NCI-H510A (cell line): Measurements from ENCODE around the gene CDH4.

Experiments used
- DNase-seq: peaks from one replicate; lab custom pipeline; 2025; lab: John Stamatoyannopoulos, UW

The CDH4 gene

GRCh38 chr20:61822396-61822795 is 570.3 kb downstream of the CDH4 start:
- no peak for DNase-seq

GRCh38 chr20:61823242-61823641 is 571.2 kb downstream of the CDH4 start:
- DNase-seq: no peak

GRCh38 chr20:61828891-61829290 is 576.8 kb downstream of the CDH4 start:
- DNase-seq: no peak

- DNase-seq: no peak
Measured at GRCh38 chr20:61829526-61829925, 577.5 kb downstream of the CDH4 start.

GRCh38 chr20:61830241-61830930 is 578.3 kb downstream of the CDH4 start:
- no peak for DNase-seq

GRCh38 chr20:61830991-61831390 is 578.9 kb downstream of the CDH4 start:
- DNase-seq: no peak

GRCh38 chr20:61832181-61832580 is 580.1 kb downstream of the CDH4 start:
- no peak for DNase-seq

GRCh38 chr20:61833807-61834610 is 581.9 kb downstream of the CDH4 start:
- no peak for DNase-seq

- DNase-seq: no peak
Measured at GRCh38 chr20:61835301-61835700, 583.2 kb downstream of the CDH4 start.

GRCh38 chr20:61835791-61836350 is 583.8 kb downstream of the CDH4 start:
- no peak for DNase-seq

- DNase-seq: no peak
Measured at GRCh38 chr20:61837200-61837599, 585.1 kb downstream of the CDH4 start.

- no peak for DNase-seq
Measured at GRCh38 chr20:61839223-61839911, 587.3 kb downstream of the CDH4 start.

GRCh38 chr20:61839912-61840778 is 588.1 kb downstream of the CDH4 start:
- no peak for DNase-seq

GRCh38 chr20:61840779-61841455 is 588.9 kb downstream of the CDH4 start:
- DNase-seq: no peak

GRCh38 chr20:61841551-61841950 is 589.5 kb downstream of the CDH4 start:
- no peak for DNase-seq

- no peak for DNase-seq
Measured at GRCh38 chr20:61841966-61842365, 589.9 kb downstream of the CDH4 start.

- DNase-seq: no peak
Measured at GRCh38 chr20:61844621-61845020, 592.6 kb downstream of the CDH4 start.

- DNase-seq: no peak
Measured at GRCh38 chr20:61845233-61845671, 593.2 kb downstream of the CDH4 start.

- no peak for DNase-seq
Measured at GRCh38 chr20:61846074-61846473, 594.0 kb downstream of the CDH4 start.

GRCh38 chr20:61846741-61847419 is 594.8 kb downstream of the CDH4 start:
- no peak for DNase-seq

GRCh38 chr20:61847420-61847748 is 595.3 kb downstream of the CDH4 start:
- no peak for DNase-seq
